GM12874 (cell line): Measurements from ENCODE around the gene BCL3.

Experiments
- TF ChIP-seq, protein P1 (sequence below): IDR thresholded peaks from 2 replicates; pipeline ENCODE4 v1.5.1; 2011; ENCODE audit warnings: low read depth, mild to moderate bottlenecking, control low read depth, low read length, moderate library complexity; ENCODE audit not compliant: insufficient read depth

The BCL3 gene

DNA sequence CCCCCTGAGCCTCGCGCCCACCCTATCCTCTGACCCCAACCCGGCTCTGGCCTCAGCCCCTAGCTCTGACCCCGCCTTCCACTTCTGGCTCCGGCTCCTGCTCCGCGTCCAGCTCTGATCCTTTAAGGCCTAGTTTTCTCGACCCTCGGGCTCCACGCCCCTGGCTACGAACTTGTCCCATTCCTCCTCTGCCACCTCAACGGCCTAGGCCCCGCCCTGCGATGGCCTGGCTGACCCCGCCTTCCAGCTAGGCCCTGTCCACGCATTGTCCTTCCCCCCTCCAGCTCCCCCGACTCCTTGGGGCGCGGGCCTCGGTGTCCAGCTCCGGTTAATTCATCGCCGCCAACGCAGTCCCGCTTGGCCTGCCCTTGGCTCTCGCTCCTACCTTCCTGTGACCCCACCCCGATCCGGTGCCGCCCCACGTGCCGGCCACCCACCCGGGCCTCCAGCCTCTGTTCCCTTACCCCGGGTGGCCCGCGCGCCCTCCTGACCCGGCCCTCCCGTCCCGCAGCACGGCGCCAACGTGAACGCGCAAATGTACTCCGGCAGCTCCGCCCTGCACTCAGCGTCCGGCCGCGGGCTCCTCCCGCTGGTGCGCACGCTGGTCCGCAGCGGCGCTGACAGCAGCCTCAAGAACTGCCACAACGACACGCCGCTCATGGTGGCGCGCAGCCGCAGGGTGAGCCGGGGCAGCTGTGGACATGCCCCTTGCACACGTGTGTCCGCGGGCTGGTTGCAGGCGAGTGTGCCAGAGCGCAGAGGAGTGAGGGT is 9.4 kb downstream of the BCL3 start:
- TF ChIP-seq, protein P1, sequence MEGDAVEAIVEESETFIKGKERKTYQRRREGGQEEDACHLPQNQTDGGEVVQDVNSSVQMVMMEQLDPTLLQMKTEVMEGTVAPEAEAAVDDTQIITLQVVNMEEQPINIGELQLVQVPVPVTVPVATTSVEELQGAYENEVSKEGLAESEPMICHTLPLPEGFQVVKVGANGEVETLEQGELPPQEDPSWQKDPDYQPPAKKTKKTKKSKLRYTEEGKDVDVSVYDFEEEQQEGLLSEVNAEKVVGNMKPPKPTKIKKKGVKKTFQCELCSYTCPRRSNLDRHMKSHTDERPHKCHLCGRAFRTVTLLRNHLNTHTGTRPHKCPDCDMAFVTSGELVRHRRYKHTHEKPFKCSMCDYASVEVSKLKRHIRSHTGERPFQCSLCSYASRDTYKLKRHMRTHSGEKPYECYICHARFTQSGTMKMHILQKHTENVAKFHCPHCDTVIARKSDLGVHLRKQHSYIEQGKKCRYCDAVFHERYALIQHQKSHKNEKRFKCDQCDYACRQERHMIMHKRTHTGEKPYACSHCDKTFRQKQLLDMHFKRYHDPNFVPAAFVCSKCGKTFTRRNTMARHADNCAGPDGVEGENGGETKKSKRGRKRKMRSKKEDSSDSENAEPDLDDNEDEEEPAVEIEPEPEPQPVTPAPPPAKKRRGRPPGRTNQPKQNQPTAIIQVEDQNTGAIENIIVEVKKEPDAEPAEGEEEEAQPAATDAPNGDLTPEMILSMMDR, result no peak

DNA sequence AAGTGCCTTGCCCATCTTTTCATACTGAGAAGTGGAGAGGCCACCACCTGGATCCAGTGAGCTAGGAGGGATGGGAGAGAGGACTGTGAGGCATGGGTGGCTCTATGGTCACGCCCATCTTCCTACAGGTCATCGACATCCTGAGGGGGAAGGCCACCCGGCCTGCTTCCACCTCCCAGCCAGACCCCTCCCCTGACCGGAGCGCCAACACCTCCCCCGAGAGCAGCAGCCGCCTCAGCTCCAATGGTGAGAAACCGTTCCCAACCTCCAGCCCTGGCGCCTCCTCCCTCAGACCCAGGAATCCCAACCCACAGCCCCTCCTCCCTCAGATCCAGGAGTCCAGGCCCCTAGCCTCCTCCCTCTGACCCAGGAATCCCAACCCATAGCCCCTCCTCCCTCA is 10.1 kb downstream of the BCL3 start:
- TF ChIP-seq, protein P1, result no peak

DNA sequence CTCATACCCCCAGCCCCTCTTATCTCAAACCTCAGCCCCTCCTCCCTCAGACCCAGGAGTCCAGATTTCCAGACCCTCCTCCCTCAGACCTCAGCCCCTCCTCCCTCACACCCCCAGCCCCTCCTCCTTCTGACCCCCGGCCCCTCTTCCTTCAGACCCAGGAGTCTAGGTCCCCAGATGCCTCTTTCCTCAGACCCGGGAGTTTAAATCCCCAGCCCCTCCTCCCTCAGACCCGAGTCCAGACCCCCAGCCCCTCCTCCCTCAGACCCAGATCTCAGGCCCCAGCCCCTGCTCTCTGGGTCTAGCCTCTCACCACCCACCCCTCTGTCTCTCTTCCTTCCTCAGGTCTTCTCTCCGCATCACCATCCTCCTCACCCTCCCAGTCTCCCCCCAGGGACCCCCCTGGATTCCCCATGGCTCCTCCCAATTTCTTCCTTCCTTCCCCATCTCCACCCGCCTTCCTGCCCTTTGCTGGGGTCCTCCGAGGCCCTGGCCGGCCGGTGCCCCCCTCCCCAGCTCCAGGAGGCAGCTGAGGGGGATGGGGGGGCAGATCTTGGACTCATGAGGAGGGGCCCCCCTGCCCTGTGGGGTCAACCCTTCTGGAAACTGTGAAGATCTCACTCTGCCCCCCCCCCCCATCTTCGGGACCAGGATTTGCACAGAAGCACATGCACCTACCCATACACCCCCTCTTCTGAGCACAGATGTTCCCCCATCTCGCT is 10.7 kb downstream of the BCL3 start:
- TF ChIP-seq, protein P1, result no peak

DNA sequence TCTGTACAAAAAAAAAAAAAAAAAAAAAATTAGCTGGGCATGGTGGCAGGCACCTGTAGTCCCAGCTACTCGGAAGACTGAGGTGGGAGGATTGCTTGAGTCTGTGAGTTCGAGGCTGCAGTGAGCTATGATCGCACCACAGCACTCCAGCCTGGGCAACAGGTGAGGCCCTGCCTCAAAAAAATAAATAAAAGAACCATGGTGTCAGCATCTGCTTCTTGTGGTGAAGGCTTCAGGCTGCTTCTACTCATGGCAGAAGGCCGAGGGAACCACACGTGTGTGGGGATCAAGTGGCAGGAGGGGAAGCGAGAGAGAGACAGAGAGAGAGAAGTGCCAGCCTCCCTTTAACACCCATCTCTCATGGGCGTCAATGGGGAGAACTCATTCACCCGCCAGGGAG is 13.5 kb downstream of the BCL3 start:
- TF ChIP-seq, protein P1, result no peak

DNA sequence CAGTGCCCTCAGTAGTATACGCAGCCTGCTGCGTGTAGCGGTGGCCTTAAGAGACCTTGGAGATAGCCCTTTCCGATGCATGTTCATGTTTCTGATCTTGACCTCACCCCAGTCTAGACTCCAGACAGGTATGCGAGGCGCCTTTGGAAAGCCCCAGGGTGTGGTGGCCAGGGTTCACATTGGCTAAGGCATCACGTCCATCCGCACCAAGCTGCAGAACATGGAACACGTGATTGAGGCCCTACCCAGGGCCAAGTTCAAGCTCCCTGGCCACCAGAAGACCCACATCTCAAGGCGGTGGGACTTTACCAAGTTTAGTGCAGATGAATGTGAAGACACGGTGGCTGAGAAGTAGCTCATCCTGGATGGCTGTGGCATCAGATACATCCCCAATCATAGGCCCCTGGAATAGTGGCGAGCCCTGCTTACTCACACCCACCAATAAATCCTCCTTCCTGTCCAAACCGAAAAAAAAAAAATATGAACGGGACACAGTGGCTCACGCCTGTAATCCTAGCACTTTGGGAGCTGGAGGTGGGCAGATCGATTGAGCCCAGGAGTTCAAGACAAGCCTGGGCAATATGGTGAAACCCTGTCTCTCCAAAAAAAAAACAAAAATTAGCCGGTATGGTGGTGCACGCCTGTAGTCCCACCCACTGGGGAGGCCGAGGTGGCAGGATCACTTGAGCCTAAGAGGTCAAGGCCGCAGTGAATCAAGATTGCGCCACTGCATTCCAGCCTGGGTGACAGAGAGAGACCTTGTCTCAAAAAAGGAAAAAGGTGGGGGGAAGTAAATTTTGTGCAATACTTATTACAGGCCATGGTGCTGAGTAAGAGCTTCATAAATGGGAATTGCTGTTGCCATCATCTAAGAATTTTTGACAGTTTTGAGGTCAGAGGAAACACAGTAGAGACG is 16.8 kb downstream of the BCL3 start:
- TF ChIP-seq, protein P1, result no peak

DNA sequence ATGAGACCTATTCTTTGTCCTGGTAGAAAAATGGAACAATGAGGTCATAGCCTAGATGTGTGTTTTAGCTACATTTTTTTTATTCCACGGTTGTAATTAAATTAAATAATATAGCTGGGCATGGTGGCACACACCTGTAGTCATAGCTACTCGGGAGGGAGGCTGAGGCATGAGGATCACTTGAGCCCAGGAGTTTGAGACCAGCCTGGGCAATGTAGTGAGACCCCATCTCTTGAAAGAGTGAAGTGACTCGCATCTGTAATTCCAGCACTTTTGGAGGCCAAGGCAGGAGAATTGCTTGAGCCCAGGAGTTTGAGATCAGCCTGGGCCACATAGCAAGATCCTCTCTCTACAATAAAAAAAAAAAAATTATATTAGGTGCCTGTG is 17.4 kb downstream of the BCL3 start:
- TF ChIP-seq, protein P1, result no peak
